Natural killer cell (primary cell): ENCODE measurements around the gene ZNF628. TPM values are rescaled to one million over a fixed set of nuclear protein-coding genes. Genes with fewer than 3 reads are reported as not detected.

Source experiments
- ATAC-seq, 3 donors: fragments of 150-1000 bp in 2 of 3; fragments of 200-7000 bp in 1 of 3; cut with Tn5 transposase; 1 replicate in 1 of 3; 2 replicates in 2 of 3; pipeline ENCODE4 v1.10.0; 2021; ENCODE audit warnings: mild to moderate bottlenecking in 2 of 3, moderate library complexity in 2 of 3
- DNase-seq, 2 donors: peaks; one replicate each; pipeline versions ENCODE4 v3.0.0 to v3.0.0-alpha.2; 2013 to 2021; ENCODE audit warnings: mixed read lengths in 1 of 2
- H3K27ac ChIP-seq: one replicate; pipeline ENCODE4 v1.5.1; 2013; ENCODE audit warnings: mild to moderate bottlenecking, low read length
- H3K27me3 ChIP-seq: one replicate; pipeline ENCODE4 v1.6.1; 2013; ENCODE audit warnings: low read length; ENCODE audit not compliant: control insufficient read depth, insufficient read depth
- H3K36me3 ChIP-seq: one replicate; pipeline ENCODE4 v1.6.1; 2013; ENCODE audit warnings: low read length; ENCODE audit not compliant: control insufficient read depth, insufficient read depth
- H3K4me1 ChIP-seq: one replicate; pipeline ENCODE4 v1.6.1; 2013; ENCODE audit warnings: low read length; ENCODE audit not compliant: control insufficient read depth, insufficient read depth
- H3K4me3 ChIP-seq: one replicate; pipeline ENCODE4 v1.5.1; 2013; ENCODE audit warnings: low read length
- H3K9me3 ChIP-seq: one replicate; pipeline ENCODE4 v1.6.1; 2013; ENCODE audit warnings: low read length; ENCODE audit not compliant: control insufficient read depth, insufficient read depth
- H3K27ac Mint-ChIP-seq, 2 donors: one replicate each; pipeline ENCODE4 v1.8.0; 2022; ENCODE audit warnings: mild to moderate bottlenecking in 2 of 2, mixed read lengths in 2 of 2, moderate library complexity in 1 of 2
- H3K27me3 Mint-ChIP-seq, 2 donors: one replicate each; pipeline ENCODE4 v1.8.0; 2022; ENCODE audit warnings: low read depth in 2 of 2, mixed read lengths in 2 of 2
- H3K36me3 Mint-ChIP-seq: one replicate; pipeline ENCODE4 v1.8.0; 2022; ENCODE audit warnings: mixed read lengths
- H3K4me1 Mint-ChIP-seq, 2 donors: one replicate each; pipeline ENCODE4 v1.8.0; 2022; ENCODE audit warnings: mixed read lengths in 2 of 2
- H3K4me3 Mint-ChIP-seq: one replicate; pipeline ENCODE4 v1.8.0; 2022; ENCODE audit warnings: mild to moderate bottlenecking, moderate library complexity, mixed read lengths
- H3K9me3 Mint-ChIP-seq, 2 donors: one replicate each; pipeline ENCODE4 v1.8.0; 2022; ENCODE audit warnings: mixed read lengths in 2 of 2
- CTCF ChIP-seq: fragments of 200-600 bp; IDR thresholded peaks from one replicate; pipeline ENCODE4 v1.8.0; 2022; ENCODE audit warnings: antibody characterized with exemption
- WGBS: methylation state at CpG from one replicate; pipeline ENCODE4 v1.1.7; 2013; ENCODE audit warnings: missing lambda C conversion rate; ENCODE audit not compliant: insufficient coverage; 5-methylcytosine and 5-hydroxymethylcytosine counted together
- intact Hi-C: fragments of 100-400 bp; cut with micrococcal nuclease; formaldehyde crosslinking; loops from one replicate; pipeline ENCODE4 v1.14.2; 2022
- total RNA-seq, 4 donors: library from RNA; stranded (reverse); fragments of 120-200 nt in 1 of 4; gene quantifications; one replicate each; pipeline versions ENCODE4 v1.2.3 to v1.2.4, GENCODE V29; 2013 to 2022

Gene ZNF628
- total RNA-seq, 3 donors from 2014 or later (not counting 1 experiment from before 2014, with no cell fraction given): 20.8 to 28.7 (median 24.1) TPM

- peak overlapping the region; percentile 14 for H3K4me3 Mint-ChIP-seq
- H3K36me3 Mint-ChIP-seq: no peaks in the 10 kb centered on the region
- intact Hi-C loops: loop anchor here (5.0 kb wide), 2 partner anchors 210 to 290 kb away; no protein-coding TSS in a partner anchor
- no peak for TF ChIP-seq CTCF
- WGBS: 90% methylated on average over 9 of the region's 9 CpGs
- Histone ChIP-seq H3K9me3 (no peaks in the 10 kb centered on the region), H3K4me3 (no peak overlapping the region), H3K4me1 (peaks cover 14% of the 10 kb centered on the region), H3K27ac (no peak overlapping the region), H3K27me3 (no peaks in the 10 kb centered on the region), H3K36me3 (no peaks in the 10 kb centered on the region)
- H3K9me3 Mint-ChIP-seq: no peaks in the 10 kb centered on the region
- no peak for ATAC-seq
- peak overlapping the region; percentile 2 to 89 for H3K27ac Mint-ChIP-seq
- H3K4me1 Mint-ChIP-seq: peaks cover 13 to 14% of the 10 kb centered on the region in 2 donors
- no peak for DNase-seq
- H3K27me3 Mint-ChIP-seq: no peaks in the 10 kb centered on the region
These were observed 26.0 kb downstream of the ZNF628 start for GRCh38 chr19:55502197-55502952.

GRCh38 chr19:55503157-55503501 is 26.7 kb downstream of the ZNF628 start:
- peak overlapping the region; percentile 89 to 90 for H3K27ac Mint-ChIP-seq
- Histone ChIP-seq H3K4me3 (peak overlapping the region; percentile 54), H3K27me3 (no peaks in the 10 kb centered on the region), H3K27ac (peak overlapping the region; percentile 87), H3K4me1 (peaks cover 14% of the 10 kb centered on the region), H3K9me3 (no peaks in the 10 kb centered on the region), H3K36me3 (no peaks in the 10 kb centered on the region)
- no peak for TF ChIP-seq CTCF
- intact Hi-C loops: loop anchor here (5.0 kb wide), 2 partner anchors 211 to 291 kb away; no protein-coding TSS in a partner anchor
- peak overlapping the region; percentile 95 for H3K4me3 Mint-ChIP-seq
- ATAC-seq (no peak), DNase-seq (peak in 1 of 2 donors; percentile 47)
- no peaks in the 10 kb centered on the region for H3K9me3 Mint-ChIP-seq
- H3K4me1 Mint-ChIP-seq: peaks cover 13 to 14% of the 10 kb centered on the region in 2 donors
- WGBS: 71% methylated on average over 17 of the region's 17 CpGs
- peaks cover 0 to 3% of the 10 kb centered on the region in 2 donors for H3K27me3 Mint-ChIP-seq
- H3K36me3 Mint-ChIP-seq: no peaks in the 10 kb centered on the region

- Histone ChIP-seq H3K4me1 (peaks cover 14% of the 10 kb centered on the region), H3K4me3 (peak overlapping the region; percentile 54), H3K27me3 (no peaks in the 10 kb centered on the region), H3K36me3 (no peaks in the 10 kb centered on the region), H3K27ac (peak overlapping the region; percentile 87), H3K9me3 (no peaks in the 10 kb centered on the region)
- peak overlapping the region; percentile 95 for H3K4me3 Mint-ChIP-seq
- ATAC-seq (peak; percentile 94), DNase-seq (peak; percentile 95 to 96)
- peaks cover 13 to 14% of the 10 kb centered on the region in 2 donors for H3K4me1 Mint-ChIP-seq
- 10% methylated on average over 64 of the region's 64 CpGs for WGBS
- peak; percentile 98 for TF ChIP-seq CTCF
- intact Hi-C loops: loop anchor here (1.0 to 5.0 kb wide), 4 partner anchors 37 to 362 kb away; no protein-coding TSS in a partner anchor
- no peaks in the 10 kb centered on the region for H3K9me3 Mint-ChIP-seq
- H3K27me3 Mint-ChIP-seq: peaks cover 0 to 3% of the 10 kb centered on the region in 2 donors
- peak overlapping the region; percentile 89 to 90 for H3K27ac Mint-ChIP-seq
- no peaks in the 10 kb centered on the region for H3K36me3 Mint-ChIP-seq
These were observed 27.3 kb downstream of the ZNF628 start for GRCh38 chr19:55503502-55504251.
